NOMO-1 treated with DMSO at 0.1 percent for 48 hours (cell line): Measurements from ENCODE around the gene HTR2A.
A peak's percentile ranks its signal among the peaks of the same experiment; 100 is the strongest.

Experiments used
- DNase-seq: peaks from one replicate; lab custom pipeline; 2025; ENCODE audit not compliant: unreplicated experiment; lab: John Stamatoyannopoulos, UW

HTR2A gene

GRCh38 chr13:46896341-46897137 is at the start of gene HTR2A:
Gene HTR2A (minus strand): TSS chr13:46897053. CDS start chr13:46895906, 1,147 bp downstream.
- peak; percentile 16 for DNase-seq

- no peak for DNase-seq
Measured at GRCh38 chr13:46936525-46936924, 39.7 kb upstream of the HTR2A start.

- no peak for DNase-seq
Measured at GRCh38 chr13:46934749-46935148, 37.9 kb upstream of the HTR2A start.

- no peak for DNase-seq
Measured at GRCh38 chr13:46926916-46927590, 30.2 kb upstream of the HTR2A start.

DNA sequence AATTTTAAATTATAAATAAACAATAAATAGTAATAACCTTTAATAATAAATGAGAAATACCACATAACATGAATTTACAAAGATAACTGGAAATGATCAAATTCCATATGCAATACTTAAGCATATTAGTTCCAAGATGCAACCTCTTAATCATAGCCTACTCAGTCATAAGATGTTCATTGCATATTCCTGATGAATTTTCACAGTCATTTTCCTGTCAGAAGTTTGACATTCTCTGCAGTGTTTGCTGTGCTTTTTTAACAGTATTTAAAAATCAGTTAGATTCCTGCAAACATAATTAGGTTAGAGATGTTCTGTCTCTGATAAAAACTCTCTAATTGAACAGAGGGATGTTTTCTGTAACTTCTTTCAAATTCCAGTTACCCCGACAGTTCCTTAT is 28.6 kb upstream of the HTR2A start:
- DNase-seq = no peak

- no peak for DNase-seq
Measured at GRCh38 chr13:46914341-46914740, 17.5 kb upstream of the HTR2A start.

GRCh38 chr13:46913757-46914156 is 16.9 kb upstream of the HTR2A start:
- no peak for DNase-seq

- DNase-seq = no peak
Measured at GRCh38 chr13:46909042-46909441, 12.2 kb upstream of the HTR2A start.

DNA sequence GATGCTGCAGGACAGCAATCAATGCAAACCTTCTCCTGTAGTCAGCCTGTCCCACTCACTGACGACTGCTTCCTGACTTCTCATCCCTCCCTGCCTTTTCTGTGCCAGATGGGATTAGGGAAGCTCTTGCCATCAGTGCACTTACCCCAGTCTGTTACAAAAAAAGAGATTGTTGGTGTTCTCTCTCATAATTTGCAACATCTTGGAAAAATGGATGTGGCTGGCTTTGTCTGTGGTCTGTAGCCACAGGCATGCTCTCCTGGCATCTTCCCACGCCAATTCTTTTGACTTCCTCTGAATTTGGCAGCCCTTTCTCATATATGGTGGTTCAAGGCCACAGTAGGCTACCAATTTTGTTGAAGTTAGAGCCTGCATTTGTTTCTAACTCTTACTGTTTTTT is 11.6 kb upstream of the HTR2A start:
- no peak for DNase-seq

DNA sequence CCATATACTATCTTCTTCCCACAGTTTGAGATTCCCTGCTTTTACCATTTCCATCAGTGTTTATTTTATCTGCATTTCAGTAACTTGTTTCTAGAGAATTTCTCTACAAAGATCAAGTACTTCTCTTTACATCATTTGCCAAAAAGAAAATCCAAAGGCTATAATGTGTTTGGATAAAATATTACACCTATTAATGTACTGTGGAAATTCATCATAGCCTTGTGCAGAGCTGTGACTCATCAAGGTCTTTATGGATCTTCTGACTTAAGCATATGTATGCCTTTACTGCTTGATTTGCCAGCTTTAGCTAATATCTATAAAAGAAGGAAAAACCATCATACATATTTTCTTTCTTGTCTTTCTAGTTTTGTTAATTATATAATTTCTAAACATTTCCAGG is 9.6 kb upstream of the HTR2A start:
- no peak for DNase-seq

GRCh38 chr13:46905249-46905648 is 8.4 kb upstream of the HTR2A start:
- no peak for DNase-seq

DNA sequence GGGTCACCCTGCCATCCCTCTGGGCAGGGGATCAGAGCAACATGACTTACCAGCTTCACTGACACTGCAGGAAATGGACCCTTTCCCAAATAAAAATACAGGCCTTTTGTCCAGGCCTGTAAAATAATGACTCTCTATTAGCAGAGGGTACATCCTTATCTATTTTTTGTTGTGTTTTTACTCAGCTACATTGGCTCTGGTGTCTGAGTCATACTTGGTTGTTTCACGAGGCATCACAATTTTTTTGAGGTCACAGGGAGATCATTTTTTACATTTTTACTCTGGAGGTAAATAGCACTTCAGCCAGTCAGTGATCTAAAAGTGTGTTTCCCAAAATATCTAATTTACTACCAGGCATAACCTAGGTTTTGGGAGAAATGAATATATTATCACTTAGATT is 6.9 kb upstream of the HTR2A start:
- DNase-seq = no peak

DNA sequence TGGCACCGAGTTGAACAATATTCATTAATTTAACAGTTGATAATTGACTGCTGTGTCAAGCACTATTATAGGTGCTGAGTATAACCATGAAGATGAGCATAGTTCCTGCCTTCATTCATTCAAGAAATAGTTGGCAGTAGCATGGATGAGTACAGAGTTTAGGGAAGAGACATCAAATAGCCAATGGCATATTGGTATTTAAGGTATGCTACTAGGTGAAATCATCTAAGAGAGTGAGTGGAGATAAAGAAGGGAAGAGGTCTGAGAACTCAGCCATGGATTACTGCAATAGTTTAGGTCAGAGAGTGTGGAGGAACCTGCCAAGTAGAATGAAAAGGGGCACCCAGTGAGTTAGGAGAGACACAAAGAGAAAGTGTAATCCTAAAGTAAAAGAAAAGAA is 4.9 kb upstream of the HTR2A start:
- DNase-seq = no peak

DNA sequence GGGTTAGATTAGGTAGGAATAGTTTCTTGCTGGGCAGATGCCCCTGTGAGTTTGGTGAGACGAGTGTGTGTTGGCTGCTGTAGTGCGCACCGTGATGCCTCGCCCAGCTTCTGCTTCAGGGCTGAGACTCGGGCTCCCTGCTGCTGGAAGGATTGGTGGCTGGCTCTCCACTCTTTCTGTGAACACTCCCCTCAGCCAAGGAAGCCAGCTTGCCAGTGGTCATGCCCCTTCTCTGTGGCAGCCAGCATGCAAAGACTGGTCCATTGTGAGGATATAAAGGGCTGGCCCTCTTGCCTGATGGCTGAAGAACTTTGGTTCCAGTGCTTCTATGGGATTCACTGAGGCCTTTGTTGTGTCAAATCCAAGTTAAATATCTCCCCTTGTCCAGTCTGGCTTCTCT is 2.9 kb upstream of the HTR2A start:
- no peak for DNase-seq

DNA sequence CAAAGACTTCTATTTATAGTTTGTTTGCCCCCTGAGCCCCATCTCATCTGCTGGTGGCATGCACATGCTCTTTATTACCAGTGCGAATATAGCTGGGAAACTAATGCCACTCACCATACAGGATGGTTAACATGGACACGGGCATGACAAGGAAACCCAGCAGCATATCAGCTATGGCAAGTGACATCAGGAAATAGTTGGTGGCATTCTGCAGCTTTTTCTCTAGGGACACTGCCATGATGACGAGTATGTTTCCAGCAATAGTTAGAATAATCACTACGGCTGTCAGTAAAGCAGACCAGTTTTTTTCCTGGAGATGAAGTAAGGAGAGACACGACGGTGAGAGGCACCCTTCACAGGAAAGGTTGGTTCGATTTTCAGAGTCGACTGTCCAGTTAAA is 1.5 kb downstream of the HTR2A start:
- DNase-seq = no peak

- DNase-seq = no peak
Measured at GRCh38 chr13:46894568-46894967, 2.3 kb downstream of the HTR2A start.

GRCh38 chr13:46893798-46894560 is 2.9 kb downstream of the HTR2A start:
- peak; percentile 44 for DNase-seq

- DNase-seq = no peak
Measured at GRCh38 chr13:46893221-46893740, 3.6 kb downstream of the HTR2A start.

- no peak for DNase-seq
Measured at GRCh38 chr13:46885018-46885417, 11.8 kb downstream of the HTR2A start.

GRCh38 chr13:46884531-46884930 is 12.3 kb downstream of the HTR2A start:
- DNase-seq = no peak

- no peak for DNase-seq
Measured at GRCh38 chr13:46881621-46882020, 15.2 kb downstream of the HTR2A start.

DNA sequence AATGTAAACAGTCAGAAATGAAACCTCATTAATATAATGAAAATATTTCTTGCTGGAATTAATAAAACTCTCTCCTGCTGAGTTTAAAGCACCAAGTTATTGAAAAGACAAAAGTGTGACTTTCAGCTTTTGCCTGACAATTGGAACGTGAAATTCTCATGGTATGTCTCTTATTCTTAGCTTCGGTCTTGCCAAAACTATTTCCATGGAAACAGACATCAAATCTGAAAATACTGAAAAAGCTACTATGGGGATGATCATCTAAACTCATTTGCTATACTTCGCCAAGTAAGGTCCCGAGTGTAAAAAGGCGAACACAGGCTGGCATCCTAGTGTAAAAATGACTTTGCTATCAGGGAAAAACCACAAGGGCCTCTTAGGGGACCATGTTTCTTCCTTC is 22.8 kb downstream of the HTR2A start:
- no peak for DNase-seq
